ENCODE data around the gene CPNE9. TPM values are rescaled to one million over a fixed set of nuclear protein-coding genes. Genes with fewer than 3 reads are reported as not detected.

The CPNE9 gene, protein sequence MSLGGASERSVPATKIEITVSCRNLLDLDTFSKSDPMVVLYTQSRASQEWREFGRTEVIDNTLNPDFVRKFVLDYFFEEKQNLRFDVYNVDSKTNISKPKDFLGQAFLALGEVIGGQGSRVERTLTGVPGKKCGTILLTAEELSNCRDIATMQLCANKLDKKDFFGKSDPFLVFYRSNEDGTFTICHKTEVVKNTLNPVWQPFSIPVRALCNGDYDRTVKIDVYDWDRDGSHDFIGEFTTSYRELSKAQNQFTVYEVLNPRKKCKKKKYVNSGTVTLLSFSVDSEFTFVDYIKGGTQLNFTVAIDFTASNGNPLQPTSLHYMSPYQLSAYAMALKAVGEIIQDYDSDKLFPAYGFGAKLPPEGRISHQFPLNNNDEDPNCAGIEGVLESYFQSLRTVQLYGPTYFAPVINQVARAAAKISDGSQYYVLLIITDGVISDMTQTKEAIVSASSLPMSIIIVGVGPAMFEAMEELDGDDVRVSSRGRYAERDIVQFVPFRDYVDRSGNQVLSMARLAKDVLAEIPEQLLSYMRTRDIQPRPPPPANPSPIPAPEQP
- 0.81 TPM for total RNA-seq

DNA sequence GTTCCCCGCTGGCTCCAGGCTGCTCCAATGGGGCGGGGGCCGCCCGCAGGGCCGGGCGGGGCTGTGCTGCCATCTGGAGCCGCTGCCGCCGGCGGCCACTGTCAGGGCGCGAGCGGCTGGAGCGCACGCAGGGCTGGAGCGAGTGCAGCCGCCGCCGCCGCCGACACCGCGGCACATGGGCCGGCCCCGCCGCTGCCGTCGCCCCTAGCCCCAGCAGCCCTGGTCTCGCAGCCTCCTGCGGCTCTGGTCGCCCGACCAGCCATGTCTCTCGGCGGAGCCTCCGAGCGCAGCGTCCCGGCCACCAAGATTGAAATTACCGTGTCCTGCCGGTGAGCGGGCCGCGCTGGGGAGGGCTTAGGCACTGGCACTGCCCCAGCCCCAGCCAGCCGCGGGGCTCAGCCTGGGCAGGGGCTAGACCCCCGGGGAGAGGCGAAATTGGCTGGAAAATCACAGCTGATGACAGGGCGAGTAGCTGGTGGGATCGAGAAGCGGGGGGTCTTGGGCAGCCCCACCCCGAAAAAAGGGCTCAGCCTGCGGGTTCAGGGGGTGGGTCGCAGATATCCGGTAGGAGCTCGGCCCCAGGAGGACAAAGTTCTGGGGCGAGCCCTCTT, at the start of gene CPNE9:
CPNE9 (plus strand) TSS at position 98 of the 611 bp plus-strand sequence; CDS start at position 262, 164 bp downstream.
- DNase-seq (ENCODE audit: low read depth in 2 of 3, low spot score in 2 of 3), result no peak

DNA sequence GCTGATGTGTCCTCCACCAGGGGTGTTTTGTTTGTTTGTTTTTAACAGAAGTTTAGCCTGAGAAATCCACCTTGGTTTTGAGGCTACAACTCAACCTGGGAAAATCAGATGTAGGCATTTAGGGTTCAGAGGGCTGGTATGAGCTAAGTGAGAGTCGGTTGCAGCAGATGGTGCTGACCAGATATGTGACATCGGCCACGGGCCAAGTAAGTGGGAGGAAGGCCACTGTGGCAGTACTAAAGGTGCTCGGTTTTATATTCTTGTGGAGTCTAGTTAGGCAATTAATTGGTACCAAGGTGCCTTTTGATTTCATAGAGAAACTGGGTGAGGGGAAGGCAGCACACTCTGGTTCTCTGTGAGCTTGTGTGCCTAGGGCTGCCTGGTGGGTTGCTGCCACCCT, 43.8 kb upstream of the CPNE9 start:
- DNase-seq (ENCODE audit: low read depth in 2 of 3, low spot score in 2 of 3), result no peak

DNA sequence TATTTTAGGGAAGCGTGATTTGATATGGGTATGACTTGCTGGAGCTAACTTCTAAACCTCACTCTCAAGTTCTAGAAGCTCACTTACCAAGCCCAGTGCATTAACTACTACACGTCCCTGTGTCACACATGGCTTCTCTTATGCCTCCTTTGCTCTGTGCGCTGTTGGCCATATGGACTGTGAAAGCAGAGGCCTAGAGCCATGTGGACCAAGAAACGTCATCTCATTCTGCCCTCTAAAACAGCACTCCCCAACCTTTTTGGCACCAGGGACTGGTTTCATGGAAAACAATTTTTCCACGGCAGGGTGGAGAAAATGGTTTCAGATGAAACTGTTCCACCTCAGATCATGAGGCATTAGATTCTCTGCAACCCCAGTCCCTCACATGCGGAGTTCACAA, 42.7 kb upstream of the CPNE9 start:
- no peak for DNase-seq (ENCODE audit: low read depth in 2 of 3, low spot score in 2 of 3)

DNA sequence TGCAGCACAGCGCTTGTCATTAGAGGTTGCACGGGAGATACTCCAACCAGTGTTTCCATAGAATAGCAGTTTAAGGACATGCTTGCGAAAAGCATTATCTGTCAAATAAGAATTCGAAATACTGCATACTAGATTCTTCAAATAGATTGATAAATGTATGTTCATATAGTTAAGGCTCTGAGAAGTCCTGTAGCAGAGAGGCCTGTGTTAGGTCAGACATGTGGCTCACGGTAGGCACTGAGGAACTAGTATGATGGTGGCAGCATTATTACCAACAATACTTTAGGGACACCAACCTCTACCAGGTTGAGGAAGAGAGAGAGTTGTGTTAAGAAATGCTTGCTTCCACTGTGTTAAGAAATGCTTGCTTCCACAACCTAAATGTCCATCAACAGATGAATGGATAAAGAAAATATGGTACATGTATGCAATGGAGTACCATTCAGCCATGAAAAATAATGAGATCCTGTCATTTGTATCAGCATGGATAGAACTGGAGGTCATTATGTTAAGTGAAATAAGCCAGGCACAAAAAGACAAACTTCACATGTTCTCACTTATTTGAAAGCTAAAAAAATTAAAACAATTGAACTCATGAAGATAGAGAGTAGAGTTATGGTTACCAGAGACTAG, 39.4 kb upstream of the CPNE9 start:
- no peak for DNase-seq (ENCODE audit: low read depth in 2 of 3, low spot score in 2 of 3)

DNA sequence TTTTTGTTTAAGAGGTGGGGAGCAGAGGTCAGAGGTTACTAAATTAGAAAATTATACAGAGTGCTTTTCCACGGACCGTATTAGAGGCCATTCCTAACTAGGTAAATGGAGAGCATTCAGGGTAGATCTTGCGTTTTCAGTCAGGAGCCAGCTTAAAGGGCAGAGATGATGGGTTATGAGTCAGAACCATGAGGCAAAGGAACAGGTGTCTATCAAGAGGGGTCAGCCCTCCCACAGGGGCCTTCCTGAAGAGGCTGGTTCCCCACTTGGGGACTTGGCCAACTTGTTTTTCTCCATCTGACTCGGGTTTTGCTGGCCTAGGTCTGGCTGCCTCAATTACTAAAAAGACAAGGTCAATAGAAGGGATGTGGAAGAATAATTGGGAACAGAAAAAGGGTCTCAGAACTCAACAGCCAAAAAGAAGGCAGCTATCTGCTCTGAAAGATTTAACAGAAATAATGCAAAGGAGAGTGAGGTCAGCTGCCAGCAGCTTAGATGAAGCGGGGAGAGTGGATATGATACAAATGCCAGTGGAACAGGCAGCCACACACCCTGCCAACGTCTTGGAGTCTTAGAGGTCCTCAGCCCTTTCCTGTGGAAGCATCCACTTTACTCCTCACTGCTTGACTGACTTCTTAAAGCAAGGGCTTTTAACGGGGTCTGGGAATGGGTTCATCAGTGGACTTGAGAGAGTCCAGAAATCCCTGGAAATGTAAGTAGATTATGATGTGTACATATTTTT, 36.8 kb upstream of the CPNE9 start:
- DNase-seq (ENCODE audit: low read depth in 2 of 3, low spot score in 2 of 3), result no peak

DNA sequence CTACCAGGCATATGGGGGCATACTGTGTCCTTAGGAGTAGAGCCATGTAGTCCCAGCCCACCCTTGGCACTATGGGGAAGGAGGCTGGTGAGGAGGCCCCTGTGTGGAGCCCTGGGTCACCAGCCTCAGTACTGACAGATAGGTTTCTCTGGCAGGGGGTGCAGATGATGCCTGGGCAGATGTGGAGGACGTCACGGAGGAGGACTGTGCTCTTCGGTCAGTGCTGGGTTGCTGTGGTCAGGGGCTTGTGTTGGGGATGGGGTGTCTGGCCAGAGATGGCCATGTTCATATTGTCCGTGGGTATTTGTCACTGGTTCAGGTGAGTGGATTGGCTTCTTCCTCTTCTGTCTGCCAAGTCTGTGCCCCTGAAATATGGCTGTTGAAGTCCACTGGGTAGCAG, 34.4 kb upstream of the CPNE9 start:
- DNase-seq (ENCODE audit: low read depth in 2 of 3, low spot score in 2 of 3), result no peak

DNA sequence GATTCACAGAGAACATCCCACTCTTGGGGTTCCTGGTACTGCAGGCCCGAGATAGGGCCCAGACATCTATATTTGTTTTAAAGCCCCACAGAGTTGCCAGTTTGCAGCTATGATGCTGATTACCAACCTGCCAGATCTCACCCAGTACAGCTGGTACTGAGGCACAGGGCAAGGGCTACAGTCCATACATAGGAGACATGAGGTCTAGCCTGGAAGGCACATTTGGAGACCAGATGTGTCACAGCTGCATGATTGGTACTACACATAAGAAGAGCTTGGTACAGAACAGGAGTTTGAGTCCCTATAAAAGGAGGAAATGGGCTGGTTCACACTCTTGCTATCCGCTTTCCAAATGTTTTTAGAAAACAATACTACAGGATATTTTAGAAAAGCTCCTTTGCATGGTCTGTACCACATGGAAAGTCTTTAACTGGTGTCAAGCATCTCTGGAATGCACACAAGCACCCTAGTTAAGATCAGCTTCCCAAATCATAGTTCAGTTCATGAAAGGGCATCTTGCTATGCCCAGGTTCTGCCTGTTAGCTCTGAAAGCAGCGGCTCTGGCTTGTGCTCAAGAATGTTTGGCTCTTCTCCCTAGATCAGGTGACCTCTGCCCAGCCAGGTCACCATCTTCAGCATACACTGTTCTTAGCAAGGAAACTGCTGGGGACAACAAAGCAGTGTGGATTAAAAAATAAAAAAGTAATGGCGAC, 33.8 kb upstream of the CPNE9 start:
- DNase-seq (ENCODE audit: low read depth in 2 of 3, low spot score in 2 of 3), result no peak

DNA sequence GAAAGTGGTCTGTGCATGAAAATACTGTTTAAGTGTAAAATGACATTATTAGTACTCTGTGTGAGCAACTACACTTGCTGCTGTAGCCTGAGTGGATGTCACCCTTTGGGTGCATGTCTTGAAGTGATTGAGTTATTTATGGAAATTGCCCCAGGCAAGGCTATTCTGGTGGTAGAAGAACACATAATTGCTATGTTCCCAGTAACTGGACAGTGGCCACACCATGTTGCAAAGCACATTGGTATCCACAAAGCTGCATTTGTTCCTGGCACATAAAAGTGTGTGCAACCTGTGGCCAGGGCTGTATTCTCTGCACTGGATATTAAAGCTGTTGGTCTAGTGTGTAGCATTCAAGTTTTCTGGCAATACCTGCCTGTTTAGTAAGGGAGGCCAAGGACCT, 30.6 kb upstream of the CPNE9 start:
- no peak for DNase-seq (ENCODE audit: low read depth in 2 of 3, low spot score in 2 of 3)

DNA sequence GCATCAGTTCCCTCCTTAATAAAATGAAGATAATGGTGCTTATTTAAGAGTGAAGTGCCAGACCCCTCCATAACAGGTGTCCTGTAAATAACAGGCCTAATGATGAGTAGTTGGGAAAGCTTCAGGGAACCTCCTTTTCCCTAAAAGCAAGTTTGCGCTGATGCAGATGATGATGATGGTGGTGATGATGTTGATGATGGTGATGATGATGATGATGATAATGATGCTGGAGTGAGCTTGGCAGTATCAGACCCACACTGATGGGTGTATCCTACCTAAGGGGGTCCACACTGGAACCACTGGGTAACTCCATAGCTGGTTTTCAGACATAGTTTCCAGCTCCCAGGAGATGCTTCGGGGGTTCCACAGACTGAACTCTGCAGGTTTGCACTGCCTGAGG, 29.9 kb upstream of the CPNE9 start:
- no peak for DNase-seq (ENCODE audit: low read depth in 2 of 3, low spot score in 2 of 3)

DNA sequence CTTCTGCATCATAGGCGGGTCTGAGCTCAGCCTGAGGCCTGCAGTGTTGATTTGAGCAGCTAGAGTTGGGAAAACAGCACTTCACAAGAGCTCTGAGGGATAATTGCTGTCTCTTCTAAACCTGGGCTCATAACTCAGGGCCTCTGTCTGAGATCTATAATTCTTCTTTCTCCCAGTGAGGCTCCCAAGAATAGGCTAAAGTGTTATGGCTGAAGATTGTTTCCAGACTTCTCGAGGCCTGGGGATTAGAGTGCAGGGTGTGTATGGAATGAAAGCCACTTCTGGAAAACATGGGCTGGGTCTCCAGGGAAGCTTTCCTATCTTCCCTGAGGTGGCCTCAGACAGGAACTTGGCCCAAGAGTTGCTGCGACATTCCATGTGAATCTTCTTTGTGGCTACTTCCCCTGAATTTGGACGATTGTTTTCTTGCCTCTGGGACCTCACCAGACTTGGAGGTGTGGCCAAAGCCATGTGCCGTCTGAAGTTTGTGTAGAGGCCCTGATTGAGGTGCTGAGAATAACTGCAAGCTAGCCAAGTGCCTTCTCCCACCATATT, 27.8 kb upstream of the CPNE9 start:
- no peak for DNase-seq (ENCODE audit: low read depth in 2 of 3, low spot score in 2 of 3)

DNA sequence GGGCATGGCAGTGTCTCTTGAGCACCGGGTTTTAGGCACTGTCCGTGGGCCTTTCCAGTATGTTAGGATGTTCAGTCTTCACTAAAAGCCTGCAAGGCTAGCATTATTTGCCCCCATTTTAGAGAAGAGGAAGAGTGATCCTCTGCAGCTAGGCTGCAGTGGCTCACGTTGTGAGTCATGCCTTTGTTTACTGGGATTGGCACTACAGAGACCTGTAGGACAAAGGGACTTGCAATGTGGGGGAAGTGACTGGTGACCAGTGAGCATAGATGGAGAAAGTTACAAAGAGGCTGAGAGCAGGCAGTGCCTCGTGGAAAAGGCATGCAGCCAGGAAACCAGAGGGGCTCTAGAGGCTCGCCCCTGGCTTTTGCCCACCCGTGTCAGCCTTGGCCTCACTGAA, 26.8 kb upstream of the CPNE9 start:
- DNase-seq (ENCODE audit: low read depth in 2 of 3, low spot score in 2 of 3), result no peak

DNA sequence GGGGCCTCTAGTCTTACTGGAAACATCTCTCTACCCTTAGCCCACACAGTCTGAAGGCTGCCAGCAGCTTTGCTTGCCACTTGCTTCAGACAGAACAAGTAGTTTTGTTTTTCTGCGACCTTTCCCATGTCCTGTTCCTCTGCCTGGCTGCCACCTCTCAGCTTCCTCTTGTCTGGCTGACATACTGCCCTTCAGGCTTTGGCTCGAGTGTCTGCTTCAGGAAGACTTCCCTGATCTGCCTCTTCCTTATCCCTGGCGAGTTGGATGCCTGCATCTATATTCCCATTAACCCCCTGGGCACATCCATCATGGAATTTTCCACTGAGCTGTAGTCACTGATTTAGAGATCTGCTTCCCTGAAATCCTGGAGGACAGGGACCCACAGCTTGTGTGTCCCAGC, 25.1 kb upstream of the CPNE9 start:
- no peak for DNase-seq (ENCODE audit: low read depth in 2 of 3, low spot score in 2 of 3)

DNA sequence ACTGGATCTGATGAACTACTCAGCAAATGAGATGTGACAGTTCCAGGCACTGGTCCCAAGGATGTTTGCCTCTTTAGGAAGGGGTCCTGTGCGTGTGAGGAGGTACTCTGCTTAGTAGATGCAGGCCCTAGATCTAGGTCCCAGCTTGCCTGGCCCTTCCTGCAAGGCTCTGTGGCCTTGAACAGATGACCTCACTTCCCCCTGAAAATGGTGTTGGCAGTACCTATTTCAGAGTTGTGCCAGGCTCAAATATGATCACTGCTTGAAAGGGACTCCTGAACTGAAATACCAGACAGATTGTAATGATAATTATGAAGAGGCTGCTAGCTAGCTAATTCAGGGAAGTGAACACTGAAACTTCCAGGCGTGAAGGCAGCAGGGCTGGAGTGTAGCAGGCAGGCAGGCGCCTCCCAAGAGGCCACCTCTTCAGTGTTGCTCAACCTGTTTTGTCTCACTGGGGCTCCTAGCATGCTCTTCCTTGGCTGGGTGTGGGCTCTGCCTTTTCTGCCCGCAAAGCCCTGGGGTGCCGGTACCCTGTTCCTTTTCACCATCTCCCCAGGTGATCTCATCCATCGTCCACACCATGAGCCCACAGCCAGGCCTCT, 24.1 kb upstream of the CPNE9 start:
- no peak for DNase-seq (ENCODE audit: low read depth in 2 of 3, low spot score in 2 of 3)

DNA sequence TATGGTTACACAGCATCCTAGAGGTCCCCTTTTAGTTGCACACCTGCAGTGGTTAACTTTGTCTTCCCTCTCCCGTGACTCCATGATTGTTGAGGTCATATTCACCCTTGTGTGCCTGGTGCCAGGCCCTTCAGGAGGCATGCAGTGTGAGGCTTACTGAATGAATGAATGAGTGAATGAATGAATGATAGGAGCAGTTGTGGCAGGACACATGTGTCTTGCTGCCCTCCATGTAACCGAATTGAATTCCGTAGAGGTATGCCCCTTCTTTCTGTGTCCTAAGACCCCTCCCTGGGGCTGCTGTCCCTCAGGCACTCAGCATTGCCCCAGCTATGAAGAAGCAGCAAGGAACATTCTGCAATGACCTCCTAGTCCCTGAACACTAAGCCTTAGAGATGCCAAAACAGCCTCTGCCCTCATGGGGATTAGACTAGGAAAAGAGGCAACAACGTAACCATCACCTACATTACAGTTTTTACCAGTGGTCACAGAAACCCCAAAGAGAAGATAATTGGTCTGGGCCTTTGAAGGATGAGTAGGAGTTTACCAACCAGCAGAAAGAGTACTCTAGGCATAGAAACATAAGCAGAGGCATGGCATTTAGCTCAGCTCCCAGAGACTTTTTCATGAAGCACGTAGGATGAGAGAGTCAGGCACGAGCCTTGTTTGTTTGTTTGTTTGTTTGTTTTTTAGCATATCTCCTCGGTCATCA, 22.5 kb upstream of the CPNE9 start:
- no peak for DNase-seq (ENCODE audit: low read depth in 2 of 3, low spot score in 2 of 3)

DNA sequence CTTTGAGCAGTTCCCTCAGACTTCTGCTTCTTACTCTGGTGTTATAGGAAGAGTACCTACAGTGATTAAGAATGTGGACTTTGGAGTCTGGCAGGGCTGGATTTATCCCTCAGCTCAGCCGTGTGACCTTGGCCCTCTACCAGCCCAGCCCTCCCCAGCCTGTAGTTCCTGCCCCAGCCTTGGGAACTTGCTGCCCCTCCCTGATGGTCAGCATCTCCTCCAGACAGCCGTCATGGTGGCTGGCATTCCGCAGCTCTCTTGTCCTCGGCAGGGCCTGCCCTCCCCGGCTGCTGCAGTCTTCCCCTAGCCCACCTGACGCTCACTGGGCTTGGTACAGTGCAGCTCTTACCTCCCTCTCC, 21.9 kb upstream of the CPNE9 start:
- DNase-seq (ENCODE audit: low read depth in 2 of 3, low spot score in 2 of 3), result no peak

DNA sequence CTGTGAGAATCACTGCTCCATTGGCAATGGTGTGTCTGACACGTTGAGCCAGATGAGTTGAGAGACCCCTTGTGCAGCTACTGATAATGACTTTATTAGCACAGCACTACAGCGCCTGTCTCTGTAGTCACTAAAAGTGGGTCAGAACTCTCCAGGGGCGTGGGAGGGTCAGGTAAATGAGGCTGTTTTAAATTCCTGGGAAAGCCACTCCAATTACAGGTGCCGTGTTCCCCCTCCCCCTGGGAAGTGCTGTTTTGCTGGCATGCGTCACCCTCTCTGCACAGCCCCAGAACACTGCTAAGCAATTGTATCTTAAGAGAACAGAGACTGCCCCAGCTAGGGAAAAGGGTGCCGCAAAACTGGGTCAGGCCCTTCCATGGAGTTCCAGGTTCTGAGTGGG, 21.5 kb upstream of the CPNE9 start:
- no peak for DNase-seq (ENCODE audit: low read depth in 2 of 3, low spot score in 2 of 3)

DNA sequence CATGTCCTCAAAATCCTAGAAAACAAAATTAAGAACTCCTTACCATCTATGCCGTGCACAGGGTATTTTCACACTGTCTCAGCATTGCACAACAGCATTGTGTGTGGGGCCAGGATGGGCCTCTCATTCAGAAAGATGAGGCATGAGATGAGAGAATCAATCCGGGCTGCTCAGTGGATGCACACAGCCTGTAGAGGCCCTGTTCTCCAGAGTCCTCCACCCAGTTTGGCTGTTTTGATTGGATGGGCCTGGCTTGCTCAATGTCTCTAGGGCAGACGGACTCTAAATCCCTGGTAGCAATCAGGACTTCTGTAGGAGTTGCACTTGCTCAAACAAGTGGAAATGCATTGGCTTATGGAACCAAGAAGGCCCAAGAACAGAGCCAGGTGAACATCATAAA, 20.2 kb upstream of the CPNE9 start:
- DNase-seq (ENCODE audit: low read depth in 2 of 3, low spot score in 2 of 3), result no peak

DNA sequence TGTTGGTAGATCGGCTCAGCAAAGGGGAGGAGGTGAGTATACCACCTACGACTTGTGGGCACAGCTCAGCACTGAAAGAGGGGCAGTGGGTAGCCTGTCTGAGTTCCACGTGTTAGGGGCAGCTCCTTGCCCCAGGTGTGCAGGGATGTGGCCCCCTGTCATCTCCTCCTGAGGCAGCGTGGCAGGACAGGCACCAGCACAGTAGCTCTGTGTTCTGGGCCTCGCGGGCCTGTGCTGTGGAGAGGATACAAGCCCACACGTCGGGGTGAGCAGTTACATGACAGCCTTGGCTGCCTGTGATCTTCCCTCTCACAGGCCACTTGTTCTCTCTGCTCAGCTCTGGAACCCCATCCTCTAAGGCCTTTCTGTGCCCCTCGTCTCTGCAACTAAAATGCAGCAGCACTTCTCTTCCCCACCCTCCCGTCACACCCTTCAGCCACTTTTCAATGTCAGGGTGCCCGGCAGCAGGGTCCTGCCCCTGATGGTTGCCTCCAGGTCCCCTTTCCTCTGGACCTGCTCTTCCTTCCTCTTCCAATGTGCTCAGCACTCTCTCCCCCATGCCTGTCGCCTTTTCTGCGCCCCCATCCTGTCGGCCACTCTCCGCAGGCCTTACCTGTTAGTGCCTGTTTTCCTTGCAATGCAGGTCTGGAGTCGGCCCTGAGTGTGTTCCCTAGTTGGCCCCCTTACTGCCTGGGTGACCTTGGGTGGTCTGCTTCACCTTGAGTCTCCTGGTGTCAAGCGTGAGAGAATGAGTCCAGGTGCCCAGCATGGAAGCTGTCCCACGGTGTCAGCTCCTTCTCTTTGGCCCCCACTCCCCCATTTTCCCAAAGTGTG, 18.2 kb upstream of the CPNE9 start:
- DNase-seq (ENCODE audit: low read depth in 2 of 3, low spot score in 2 of 3), result no peak
